ENCODE results near the gene HOXA9.
A peak's percentile ranks its signal among the peaks of the same experiment; 100 is the strongest.

The HOXA9 gene

GRCh38 chr7:27200761-27201579 lies 35.6 kb upstream of the HOXA9 start:
- FAIRE-seq, result no peak

GRCh38 chr7:27199849-27200760 lies 34.8 kb upstream of the HOXA9 start, which contains the start of gene HOXA13:
HOXA13 (minus strand) TSS chr7:27200091; CDS start chr7:27200077, 14 bp downstream.
- no peak for FAIRE-seq

GRCh38 chr7:27198871-27199801 lies 33.8 kb upstream of the HOXA9 start:
- FAIRE-seq, result no peak

GRCh38 chr7:27198138-27198841 lies 33.0 kb upstream of the HOXA9 start:
- FAIRE-seq, result no peak

- no peak for FAIRE-seq
Measured at GRCh38 chr7:27197137-27198042, 32.1 kb upstream of the HOXA9 start.

GRCh38 chr7:27196287-27196767 lies 31.0 kb upstream of the HOXA9 start:
- peak; percentile 97 for FAIRE-seq

GRCh38 chr7:27194686-27195379 lies 29.5 kb upstream of the HOXA9 start:
- FAIRE-seq, result no peak

GRCh38 chr7:27194002-27194352 lies 28.6 kb upstream of the HOXA9 start:
- FAIRE-seq, result no peak

GRCh38 chr7:27193335-27194001 lies 28.1 kb upstream of the HOXA9 start:
- no peak for FAIRE-seq

GRCh38 chr7:27192546-27193334 lies 27.4 kb upstream of the HOXA9 start:
- FAIRE-seq, result no peak

GRCh38 chr7:27191833-27192545 lies 26.7 kb upstream of the HOXA9 start:
- no peak for FAIRE-seq

- no peak for FAIRE-seq
Measured at GRCh38 chr7:27191161-27191731, 25.9 kb upstream of the HOXA9 start.

- FAIRE-seq, result no peak
Measured at GRCh38 chr7:27189997-27190748, 24.8 kb upstream of the HOXA9 start.

GRCh38 chr7:27189295-27189996 lies 24.1 kb upstream of the HOXA9 start:
- no peak for FAIRE-seq

GRCh38 chr7:27188386-27189294 lies 23.3 kb upstream of the HOXA9 start:
- FAIRE-seq, result no peak

Measured in G401.6 (cell line).